MM.1S (cell line): ENCODE measurements around the gene C1orf226.
"Not testable (repeated sequence)": the region's sequence is repeated elsewhere in the genome, so short reads cannot be mapped to it uniquely, and the experiment has no call there.

Experiments used
- DNase-seq: peaks from one replicate; pipeline ENCODE4 v3.0.0-alpha.2; 2015
- H2AFZ ChIP-seq: fragments of 300-600 bp; sonication (generic); 2 replicates; pipeline ENCODE4 v1.6.0; 2016; ENCODE audit warnings: antibody characterized with exemption, low read length
- H3F3A ChIP-seq: fragments of 300-600 bp; sonication (generic); 2 replicates; pipeline ENCODE4 v1.6.1; 2016; ENCODE audit warnings: mild to moderate bottlenecking, antibody characterized with exemption, low read length, moderate library complexity, mixed read lengths; ENCODE audit not compliant: insufficient read depth
- H3K27ac ChIP-seq: fragments of 300-600 bp; sonication (generic); 2 replicates; pipeline ENCODE4 v1.5.1; 2016; ENCODE audit warnings: mild to moderate bottlenecking, low read length
- H3K27me3 ChIP-seq: fragments of 300-600 bp; sonication (generic); replicated peaks from 2 replicates; pipeline ENCODE4 v1.6.0; 2016; ENCODE audit warnings: low read length; ENCODE audit not compliant: insufficient read depth
- H3K36me3 ChIP-seq: fragments of 300-600 bp; sonication (generic); replicated peaks from 2 replicates; pipeline ENCODE4 v1.6.1; 2016; ENCODE audit warnings: mild to moderate bottlenecking, low read length, mixed read lengths; ENCODE audit not compliant: insufficient read depth
- H3K4me1 ChIP-seq: fragments of 300-600 bp; sonication (generic); 2 replicates; pipeline ENCODE4 v1.6.1; 2016; ENCODE audit warnings: low read length, mixed read lengths
- H3K4me2 ChIP-seq: fragments of 300-600 bp; sonication (generic); 2 replicates; pipeline ENCODE4 v1.6.0; 2016; ENCODE audit warnings: low read depth, low read length
- H3K4me3 ChIP-seq: fragments of 300-600 bp; sonication (generic); 2 replicates; pipeline ENCODE4 v1.5.1; 2016; ENCODE audit warnings: low read length, mixed read lengths
- H3K79me2 ChIP-seq: fragments of 300-600 bp; sonication (generic); 2 replicates; pipeline ENCODE4 v1.6.1; 2016; ENCODE audit warnings: mixed run types, low read length, mixed read lengths
- H3K9ac ChIP-seq: fragments of 300-600 bp; sonication (generic); 2 replicates; pipeline ENCODE4 v1.6.1; 2016; ENCODE audit warnings: low read length, mixed read lengths
- H3K9me2 ChIP-seq: fragments of 300-600 bp; sonication (generic); replicated peaks from 2 replicates; pipeline ENCODE4 v1.6.1; 2016; ENCODE audit warnings: mild to moderate bottlenecking, low read length, mixed read lengths; ENCODE audit not compliant: insufficient read depth
- H3K9me3 ChIP-seq: fragments of 300-600 bp; sonication (generic); replicated peaks from 2 replicates; pipeline ENCODE4 v1.6.1; 2016; ENCODE audit warnings: mild to moderate bottlenecking, low read length, mixed read lengths; ENCODE audit not compliant: insufficient read depth
- H4K20me1 ChIP-seq: fragments of 300-600 bp; sonication (generic); 2 replicates; pipeline ENCODE4 v1.6.1; 2016; ENCODE audit warnings: mild to moderate bottlenecking, low read length, moderate library complexity, mixed read lengths; ENCODE audit not compliant: insufficient read depth
- EZH2 ChIP-seq: fragments of 300-600 bp; sonication (generic); optimal IDR thresholded peaks from 2 replicates; pipeline ENCODE3; 2017; ENCODE audit warnings: low read depth, mild to moderate bottlenecking, antibody characterized with exemption, low read length, mixed read lengths
- EZH2phosphoT487 ChIP-seq: fragments of 300-600 bp; sonication (generic); IDR thresholded peaks from 2 replicates; pipeline ENCODE4 v1.6.1; 2018; ENCODE audit warnings: antibody characterized with exemption, low read length
- TF ChIP-seq, protein P1 (sequence below): fragments of 300-600 bp; sonication (generic); IDR thresholded peaks from 2 replicates; pipeline ENCODE4 v1.5.1; 2016; ENCODE audit warnings: antibody characterized with exemption, low read length, mixed read lengths

The C1orf226 gene

DNA sequence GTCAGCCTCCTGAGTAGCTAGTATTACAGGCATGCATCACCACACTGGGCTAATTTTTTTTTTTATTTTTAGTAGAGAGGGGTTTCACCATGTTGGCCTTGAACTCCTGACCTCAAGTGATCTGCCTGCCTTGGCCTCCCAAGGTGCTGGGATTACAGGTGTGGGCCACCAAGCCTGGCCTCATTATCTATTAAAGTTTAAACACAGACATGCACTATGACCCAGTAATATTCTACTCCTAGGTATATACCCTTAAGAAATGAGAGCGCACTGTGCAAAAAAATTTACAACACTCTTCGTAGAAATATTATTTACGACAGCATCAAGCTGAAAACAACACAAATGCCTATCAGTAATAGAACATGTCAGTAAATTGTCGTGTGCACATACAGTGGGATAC, 49.1 kb downstream of the C1orf226 start:
- H3K4me1 ChIP-seq = no peaks in the 10 kb centered on the region
- no peak overlapping the region for H3K9ac ChIP-seq
- H3K9me2 ChIP-seq = no peaks in the 10 kb centered on the region
- no peaks in the 10 kb centered on the region for H3K9me3 ChIP-seq
- H3K27ac ChIP-seq = no peak overlapping the region
- H3K36me3 ChIP-seq = no peaks in the 10 kb centered on the region
- H4K20me1 ChIP-seq = no peaks in the 10 kb centered on the region
- TF ChIP-seq, protein P1, sequence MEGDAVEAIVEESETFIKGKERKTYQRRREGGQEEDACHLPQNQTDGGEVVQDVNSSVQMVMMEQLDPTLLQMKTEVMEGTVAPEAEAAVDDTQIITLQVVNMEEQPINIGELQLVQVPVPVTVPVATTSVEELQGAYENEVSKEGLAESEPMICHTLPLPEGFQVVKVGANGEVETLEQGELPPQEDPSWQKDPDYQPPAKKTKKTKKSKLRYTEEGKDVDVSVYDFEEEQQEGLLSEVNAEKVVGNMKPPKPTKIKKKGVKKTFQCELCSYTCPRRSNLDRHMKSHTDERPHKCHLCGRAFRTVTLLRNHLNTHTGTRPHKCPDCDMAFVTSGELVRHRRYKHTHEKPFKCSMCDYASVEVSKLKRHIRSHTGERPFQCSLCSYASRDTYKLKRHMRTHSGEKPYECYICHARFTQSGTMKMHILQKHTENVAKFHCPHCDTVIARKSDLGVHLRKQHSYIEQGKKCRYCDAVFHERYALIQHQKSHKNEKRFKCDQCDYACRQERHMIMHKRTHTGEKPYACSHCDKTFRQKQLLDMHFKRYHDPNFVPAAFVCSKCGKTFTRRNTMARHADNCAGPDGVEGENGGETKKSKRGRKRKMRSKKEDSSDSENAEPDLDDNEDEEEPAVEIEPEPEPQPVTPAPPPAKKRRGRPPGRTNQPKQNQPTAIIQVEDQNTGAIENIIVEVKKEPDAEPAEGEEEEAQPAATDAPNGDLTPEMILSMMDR = no peak
- no peak for TF ChIP-seq EZH2phosphoT487
- no peak for TF ChIP-seq EZH2
- no peaks in the 10 kb centered on the region for H3K27me3 ChIP-seq
- no peak for DNase-seq
- no peak overlapping the region for H3K4me2 ChIP-seq
- H3K4me3 ChIP-seq = no peak overlapping the region
- H3K79me2 ChIP-seq = no peaks in the 10 kb centered on the region
- H3F3A ChIP-seq = no peaks in the 10 kb centered on the region
- no peak overlapping the region for H2AFZ ChIP-seq

DNA sequence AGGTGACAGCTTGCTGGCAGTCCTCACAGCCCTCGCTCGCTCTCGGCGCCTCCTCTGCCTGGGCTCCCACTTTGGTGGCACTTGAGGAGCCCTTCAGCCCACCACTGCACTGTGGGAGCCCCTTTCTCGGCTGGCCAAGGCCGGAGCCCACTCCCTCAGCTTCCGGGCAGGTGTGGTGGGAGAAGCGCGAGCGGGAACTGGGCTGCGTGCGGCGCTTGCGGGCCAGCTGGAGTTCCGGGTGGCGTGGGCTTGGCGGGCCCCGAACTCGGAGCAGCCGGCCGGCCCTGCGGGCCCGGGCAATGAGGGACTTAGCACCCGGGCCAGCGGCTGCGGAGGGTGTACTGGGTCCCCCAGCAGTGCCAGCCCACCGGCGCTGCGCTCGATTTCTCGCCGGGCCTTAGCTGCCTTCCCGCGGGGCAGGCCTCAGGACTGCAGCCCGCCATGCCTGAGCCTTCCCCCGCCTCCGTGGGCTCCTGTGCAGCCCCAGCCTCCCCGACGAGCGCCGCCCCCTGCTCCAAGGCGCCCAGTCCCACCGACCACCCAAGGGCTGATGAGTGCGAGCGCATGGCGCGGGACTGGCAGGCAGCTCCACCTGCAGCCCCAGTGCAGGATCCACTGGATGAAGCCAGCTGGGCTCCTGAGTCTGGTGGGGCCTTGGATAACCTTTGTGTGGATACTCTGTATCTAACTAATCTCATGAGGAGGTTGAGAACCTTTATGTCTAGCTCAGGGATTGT, 51.6 kb downstream of the C1orf226 start:
- H3K4me3 ChIP-seq, H3K9ac ChIP-seq, H3K36me3 ChIP-seq, H3K4me2 ChIP-seq, H3K27ac ChIP-seq, H3K79me2 ChIP-seq, H3K27me3 ChIP-seq, H4K20me1 ChIP-seq, H2AFZ ChIP-seq, DNase-seq, H3K9me2 ChIP-seq, H3K4me1 ChIP-seq, H3K9me3 ChIP-seq, H3F3A ChIP-seq: not testable (repeated sequence)
